Measurements from ENCODE around the gene ABTB2. TPM values are rescaled to one million over a fixed set of nuclear protein-coding genes. Genes with fewer than 3 reads are reported as not detected.

Gene ABTB2
- total and polyA plus RNA-seq, 10 of the 15 experiments (the other 5 are each of a cell fraction or from before 2014, with no cell fraction given): 0.13 to 2.1 (median 0.72) TPM

GRCh38 chr11:34235189-34235588, 122.6 kb downstream of the ABTB2 start (continued):
- TF ChIP-seq SMAD1 (IDR thresholded peaks at IDR 0.05; ENCODE audit: low read depth, partially characterized antibody): no peak
- peak; percentile 39 for TF ChIP-seq MEF2B (IDR thresholded peaks at IDR 0.05; ENCODE audit: partially characterized antibody, poor library complexity, severe bottlenecking)
- peak; percentile 62; the same call in 1 of the 2 replicates for TF ChIP-seq DPF2 (IDR thresholded peaks at IDR 0.05)
- no peak for TF ChIP-seq YY1 (IDR thresholded peaks at IDR 0.05; ENCODE audit: low read depth, low read length)
- TF ChIP-seq TCF7 (IDR thresholded peaks at IDR 0.05; ENCODE audit: borderline replicate concordance): peak; percentile 94
- TF ChIP-seq RAD51 (IDR thresholded peaks at IDR 0.05): no peak
- TF ChIP-seq RUNX3 (IDR thresholded peaks at IDR 0.05; ENCODE audit: low read length): peak; percentile 99
- TF ChIP-seq FOXM1 (IDR thresholded peaks at IDR 0.05; ENCODE audit: low read depth, low read length): peak; percentile 91
- peak; percentile 98 for TF ChIP-seq MTA3 (IDR thresholded peaks at IDR 0.05; ENCODE audit: borderline replicate concordance, low read length)
- 0 out of 2 replicates have a peak, but pooled peaks have one; percentile 35 for TF ChIP-seq CREB1 (IDR thresholded peaks at IDR 0.05; ENCODE audit: low read depth)
- TF ChIP-seq CHD4 (IDR thresholded peaks at IDR 0.05): no peak
- TF ChIP-seq ZBED1 (IDR thresholded peaks at IDR 0.05; ENCODE audit: borderline replicate concordance): peak; percentile 86; the same call in 1 of the 2 replicates
- TF ChIP-seq, protein P1, sequence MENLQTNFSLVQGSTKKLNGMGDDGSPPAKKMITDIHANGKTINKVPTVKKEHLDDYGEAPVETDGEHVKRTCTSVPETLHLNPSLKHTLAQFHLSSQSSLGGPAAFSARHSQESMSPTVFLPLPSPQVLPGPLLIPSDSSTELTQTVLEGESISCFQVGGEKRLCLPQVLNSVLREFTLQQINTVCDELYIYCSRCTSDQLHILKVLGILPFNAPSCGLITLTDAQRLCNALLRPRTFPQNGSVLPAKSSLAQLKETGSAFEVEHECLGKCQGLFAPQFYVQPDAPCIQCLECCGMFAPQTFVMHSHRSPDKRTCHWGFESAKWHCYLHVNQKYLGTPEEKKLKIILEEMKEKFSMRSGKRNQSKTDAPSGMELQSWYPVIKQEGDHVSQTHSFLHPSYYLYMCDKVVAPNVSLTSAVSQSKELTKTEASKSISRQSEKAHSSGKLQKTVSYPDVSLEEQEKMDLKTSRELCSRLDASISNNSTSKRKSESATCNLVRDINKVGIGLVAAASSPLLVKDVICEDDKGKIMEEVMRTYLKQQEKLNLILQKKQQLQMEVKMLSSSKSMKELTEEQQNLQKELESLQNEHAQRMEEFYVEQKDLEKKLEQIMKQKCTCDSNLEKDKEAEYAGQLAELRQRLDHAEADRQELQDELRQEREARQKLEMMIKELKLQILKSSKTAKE (IDR thresholded peaks at IDR 0.05; ENCODE audit: low read depth, poor library complexity, severe bottlenecking): peak; percentile 94
- TF ChIP-seq ETV6 (conservative IDR thresholded peaks at IDR 0.05 in 1 of 2, IDR thresholded peaks at IDR 0.05 in 1 of 2; ENCODE audit: borderline replicate concordance in 1 of 2, low read depth in 1 of 2): peak in 1 of 2 experiments; percentile 74; a peak in 2 of 4 replicates
- peak; percentile 74 for TF ChIP-seq ZNF217 (IDR thresholded peaks at IDR 0.05)
- peak; percentile 75 for TF ChIP-seq MTA2 (IDR thresholded peaks at IDR 0.05; ENCODE audit: low read depth)
- TF ChIP-seq CREM (IDR thresholded peaks at IDR 0.05; ENCODE audit: low read depth): peak; percentile 74; the same call in 1 of the 2 replicates
- TF ChIP-seq, protein P2, sequence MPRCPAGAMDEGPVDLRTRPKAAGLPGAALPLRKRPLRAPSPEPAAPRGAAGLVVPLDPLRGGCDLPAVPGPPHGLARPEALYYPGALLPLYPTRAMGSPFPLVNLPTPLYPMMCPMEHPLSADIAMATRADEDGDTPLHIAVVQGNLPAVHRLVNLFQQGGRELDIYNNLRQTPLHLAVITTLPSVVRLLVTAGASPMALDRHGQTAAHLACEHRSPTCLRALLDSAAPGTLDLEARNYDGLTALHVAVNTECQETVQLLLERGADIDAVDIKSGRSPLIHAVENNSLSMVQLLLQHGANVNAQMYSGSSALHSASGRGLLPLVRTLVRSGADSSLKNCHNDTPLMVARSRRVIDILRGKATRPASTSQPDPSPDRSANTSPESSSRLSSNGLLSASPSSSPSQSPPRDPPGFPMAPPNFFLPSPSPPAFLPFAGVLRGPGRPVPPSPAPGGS (IDR thresholded peaks at IDR 0.05; ENCODE audit: borderline replicate concordance, insufficient read depth, low read depth, low read length, poor library complexity, severe bottlenecking): peak; percentile 85
- TF ChIP-seq SPI1 (IDR thresholded peaks at IDR 0.05; ENCODE audit: borderline replicate concordance, insufficient read depth, low read depth, low read length): peak; percentile 26; the same call in 1 of the 2 replicates
- TF ChIP-seq NR2F1 (conservative IDR thresholded peaks at IDR 0.05): peak; percentile 99
- TF ChIP-seq NFIC (IDR thresholded peaks at IDR 0.05; ENCODE audit: low read depth, low read length): peak; percentile 94
- TF ChIP-seq IKZF2 (IDR thresholded peaks at IDR 0.05): peak; percentile 69 to 72; a peak in 3 of 4 replicates
- TF ChIP-seq STAT3 (IDR thresholded peaks at IDR 0.05; ENCODE audit: low read depth, low read length): 0 out of 2 replicates have a peak, but pooled peaks have one; percentile 56
- peak; percentile 88 for TF ChIP-seq BCL11A (IDR thresholded peaks at IDR 0.05; ENCODE audit: low read depth, low read length)
- TF ChIP-seq ZSCAN29 (IDR thresholded peaks at IDR 0.05): 0 out of 2 replicates have a peak, but pooled peaks have one; percentile 36
- 0 out of 2 replicates have a peak, but pooled peaks have one; percentile 5 for TF ChIP-seq PKNOX1 (IDR thresholded peaks at IDR 0.05)
- peak; percentile 97 for TF ChIP-seq TBL1XR1 (IDR thresholded peaks at IDR 0.05; ENCODE audit: low read depth, low read length)
- TF ChIP-seq MEF2A (IDR thresholded peaks at IDR 0.05; ENCODE audit: insufficient read depth, low read depth, low read length): peak; percentile 75; the same call in 1 of the 2 replicates
- TF ChIP-seq PML (IDR thresholded peaks at IDR 0.05; ENCODE audit: low read length): no peak
- TF ChIP-seq CHD2 (IDR thresholded peaks at IDR 0.05; ENCODE audit: borderline replicate concordance, low read depth, low read length): no peak
